Activated naive CD4-positive, alpha-beta T cell treated with Interleukin-2 at 50 U/mL for 16 hours (primary cell): ENCODE data around the gene NCAN.

Experiments
- DNase-seq: peaks from one replicate; pipeline ENCODE4 v3.0.0-alpha.2; 2020

NCAN gene

GRCh38 chr19:19297759-19298158, 86.0 kb downstream of the NCAN start:
- DNase-seq = no peak

- no peak for DNase-seq
Observed at GRCh38 chr19:19300613-19301012, 88.9 kb downstream of the NCAN start.
